ENCODE data around the gene MROH7.

Gene MROH7

GRCh38 chr1:54640863-54641836, at the start of gene MROH7:
TSS of gene MROH7 (plus strand) at chr1:54641786. CDS start at chr1:54652927, 11,141 bp downstream.
- no peak for DNase-seq (ENCODE audit: low spot score)
- TF ChIP-seq CTCF (IDR thresholded peaks at IDR 0.05; ENCODE audit: extremely low read depth, missing control alignments): no peak

GRCh38 chr1:54593571-54594160, 47.9 kb upstream of the MROH7 start:
- no peak for TF ChIP-seq CTCF (IDR thresholded peaks at IDR 0.05; ENCODE audit: extremely low read depth, missing control alignments)
- no peak for DNase-seq (ENCODE audit: low spot score)

- no peak for TF ChIP-seq CTCF (IDR thresholded peaks at IDR 0.05; ENCODE audit: extremely low read depth, missing control alignments)
- DNase-seq (ENCODE audit: low spot score): no peak
These were observed 47.1 kb upstream of the MROH7 start for GRCh38 chr1:54594463-54594862.

GRCh38 chr1:54595956-54596498, 45.6 kb upstream of the MROH7 start:
- no peak for TF ChIP-seq CTCF (IDR thresholded peaks at IDR 0.05; ENCODE audit: extremely low read depth, missing control alignments)
- no peak for DNase-seq (ENCODE audit: low spot score)

- no peak for DNase-seq (ENCODE audit: low spot score)
- no peak for TF ChIP-seq CTCF (IDR thresholded peaks at IDR 0.05; ENCODE audit: extremely low read depth, missing control alignments)
These were observed 44.8 kb upstream of the MROH7 start for GRCh38 chr1:54596756-54597155.

- no peak for DNase-seq (ENCODE audit: low spot score)
- no peak for TF ChIP-seq CTCF (IDR thresholded peaks at IDR 0.05; ENCODE audit: extremely low read depth, missing control alignments)
These were observed 44.0 kb upstream of the MROH7 start for GRCh38 chr1:54597455-54598030.
